ENCODE data around the gene ABR.
"Not testable (repeated sequence)": the region's sequence is repeated elsewhere in the genome, so short reads cannot be mapped to it uniquely, and the experiment has no call there.

The ABR gene

DNA sequence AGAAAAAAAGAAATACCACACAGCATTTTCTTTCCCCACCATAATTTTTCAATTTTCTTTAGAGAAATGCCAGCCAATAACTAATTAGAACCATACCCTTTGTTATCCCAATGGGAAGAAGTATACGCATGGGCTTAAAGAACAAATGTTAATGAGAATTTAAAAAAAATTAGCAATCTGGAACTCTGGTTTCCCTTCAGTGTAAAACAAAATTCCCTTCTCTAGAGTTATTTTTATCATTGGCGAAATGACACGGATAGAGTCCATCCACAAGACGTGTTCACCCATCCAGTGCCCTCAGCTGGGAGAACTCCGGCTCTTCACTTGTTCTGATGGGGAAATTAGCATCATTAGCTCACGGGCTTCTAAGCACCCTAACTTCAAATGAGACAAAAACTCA lies 203.5 kb downstream of the ABR start:
- H3K4me3 Mint-ChIP-seq = no peak overlapping the region
- peaks cover 47% of the 10 kb centered on the region for H3K27me3 Mint-ChIP-seq
- H3K36me3 Mint-ChIP-seq (ENCODE audit: insufficient read depth) = peaks cover 4% of the 10 kb centered on the region
- no peak overlapping the region for H3K27ac Mint-ChIP-seq (ENCODE audit: low read depth)
- no peaks in the 10 kb centered on the region for H3K9me3 Mint-ChIP-seq
- no peak for DNase-seq (ENCODE audit: low spot score in 2 of 2)
- H3K4me1 Mint-ChIP-seq = peaks cover 16% of the 10 kb centered on the region
- no peak for ATAC-seq (replicated peaks; ENCODE audit: extremely low read depth, poor library complexity, severe bottlenecking)

DNA sequence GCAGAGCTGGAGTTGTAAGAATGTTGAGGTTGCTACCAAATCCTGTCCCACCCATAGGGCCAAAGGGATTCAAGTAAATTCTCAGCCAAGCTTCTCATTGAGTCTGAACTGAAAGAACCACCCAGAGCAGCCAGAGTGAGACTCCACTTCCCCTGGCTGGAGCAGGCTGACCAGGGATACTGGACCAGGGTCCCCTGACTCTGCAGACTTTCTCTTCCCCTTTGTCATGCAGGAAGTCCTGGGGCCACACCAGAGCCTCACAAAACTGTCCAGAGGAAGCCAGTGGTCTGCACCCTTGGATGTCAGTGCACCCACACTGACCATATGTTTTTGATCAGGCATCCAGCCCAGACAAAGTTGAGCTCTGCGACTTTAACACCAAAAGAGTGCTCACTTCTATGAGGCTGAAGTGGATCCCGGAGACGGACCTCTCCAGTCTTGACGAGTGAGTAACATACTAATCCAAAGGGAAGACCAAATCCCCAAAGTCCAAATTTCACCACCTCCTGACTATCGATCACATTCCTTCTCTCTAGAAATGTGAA lies 204.3 kb downstream of the ABR start:
- Mint-ChIP-seq H3K27me3 (peaks cover 47% of the 10 kb centered on the region), H3K4me3 (no peak overlapping the region), H3K27ac (ENCODE audit: low read depth) (no peak overlapping the region)

DNA sequence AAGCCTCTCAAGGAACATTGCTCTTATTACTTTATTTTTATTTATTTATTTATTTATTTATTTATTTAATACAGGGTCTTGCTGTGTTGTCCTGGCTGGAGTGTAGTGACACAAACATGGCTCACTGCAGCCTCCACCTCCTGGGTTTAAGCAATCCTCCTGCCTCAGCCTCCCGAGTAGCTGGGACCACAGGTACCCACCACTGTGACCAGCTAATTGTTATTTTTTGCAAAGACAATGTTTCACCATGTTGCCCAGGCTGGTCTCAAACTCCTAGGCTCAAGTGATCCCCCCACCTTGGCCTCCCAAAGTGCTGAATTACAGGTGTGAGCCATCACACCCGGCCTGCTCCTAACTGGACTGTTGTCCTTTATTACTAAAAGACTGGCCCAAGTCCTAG lies 205.0 kb downstream of the ABR start:
- H3K4me3 Mint-ChIP-seq; H3K27ac Mint-ChIP-seq (ENCODE audit: low read depth); H3K36me3 Mint-ChIP-seq (ENCODE audit: insufficient read depth); ATAC-seq (replicated peaks; ENCODE audit: extremely low read depth, poor library complexity, severe bottlenecking); H3K4me1 Mint-ChIP-seq; H3K9me3 Mint-ChIP-seq; DNase-seq (ENCODE audit: low spot score in 2 of 2): not testable (repeated sequence)
- peaks cover 51% of the 10 kb centered on the region for H3K27me3 Mint-ChIP-seq

More for the DNA sequence above, 204.3 kb downstream of the ABR start:
- Mint-ChIP-seq H3K9me3 (no peaks in the 10 kb centered on the region), H3K36me3 (ENCODE audit: insufficient read depth) (peaks cover 4% of the 10 kb centered on the region), H3K4me1 (peaks cover 10% of the 10 kb centered on the region)
- ATAC-seq (replicated peaks; ENCODE audit: extremely low read depth, poor library complexity, severe bottlenecking) (no peak), DNase-seq (ENCODE audit: low spot score in 2 of 2) (no peak)

DNA sequence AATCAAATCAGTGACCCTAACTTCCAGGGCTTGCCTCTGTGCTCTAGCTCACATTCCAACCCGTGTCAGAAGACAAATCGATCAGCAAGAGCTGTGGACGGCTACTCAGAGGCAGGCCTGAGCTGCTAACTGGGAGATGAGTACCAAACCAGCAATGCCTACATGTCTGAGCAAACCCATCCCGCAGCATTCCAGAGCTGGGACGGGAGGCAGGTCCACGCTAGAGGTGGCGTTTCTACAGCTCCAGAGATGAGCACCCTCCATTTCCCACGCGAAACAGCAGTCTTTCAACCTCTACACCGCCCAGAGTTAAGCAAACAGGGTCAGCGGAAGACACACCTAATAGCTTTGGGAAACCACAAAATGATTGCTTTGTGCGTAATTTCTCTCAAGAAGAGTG lies 206.7 kb downstream of the ABR start:
- peaks cover 2% of the 10 kb centered on the region for H3K4me1 Mint-ChIP-seq
- peaks cover 3% of the 10 kb centered on the region for H3K36me3 Mint-ChIP-seq (ENCODE audit: insufficient read depth)
- H3K9me3 Mint-ChIP-seq = no peaks in the 10 kb centered on the region
- H3K27me3 Mint-ChIP-seq = peaks cover 63% of the 10 kb centered on the region
- no peak overlapping the region for H3K27ac Mint-ChIP-seq (ENCODE audit: low read depth)
- no peak for ATAC-seq (replicated peaks; ENCODE audit: extremely low read depth, poor library complexity, severe bottlenecking)
- DNase-seq (ENCODE audit: low spot score in 2 of 2) = no peak
- no peak overlapping the region for H3K4me3 Mint-ChIP-seq

DNA sequence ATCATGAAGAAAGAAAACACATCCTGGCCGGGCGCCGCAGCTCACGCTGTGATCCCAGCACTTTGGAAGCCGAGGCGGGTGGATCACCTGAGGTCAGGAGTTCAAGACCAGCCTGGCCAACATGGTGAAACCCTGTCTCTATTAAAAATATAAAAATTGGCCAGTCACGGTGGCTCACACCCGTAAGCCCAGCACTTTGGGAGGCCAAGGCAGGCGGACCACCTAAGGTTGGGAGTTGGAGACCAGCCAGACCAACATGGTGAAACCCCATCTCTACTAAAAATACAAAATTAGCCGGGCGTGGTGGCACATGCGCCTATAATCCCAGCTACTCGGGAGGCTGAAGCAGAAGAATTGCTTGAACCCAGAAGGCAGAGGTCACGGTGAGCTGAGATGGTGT lies 207.9 kb downstream of the ABR start:
- not testable (repeated sequence) for H3K4me1 Mint-ChIP-seq; H3K36me3 Mint-ChIP-seq (ENCODE audit: insufficient read depth); ATAC-seq (replicated peaks; ENCODE audit: extremely low read depth, poor library complexity, severe bottlenecking); H3K27ac Mint-ChIP-seq (ENCODE audit: low read depth); DNase-seq (ENCODE audit: low spot score in 2 of 2); H3K4me3 Mint-ChIP-seq; H3K9me3 Mint-ChIP-seq
- peaks cover 62% of the 10 kb centered on the region for H3K27me3 Mint-ChIP-seq

DNA sequence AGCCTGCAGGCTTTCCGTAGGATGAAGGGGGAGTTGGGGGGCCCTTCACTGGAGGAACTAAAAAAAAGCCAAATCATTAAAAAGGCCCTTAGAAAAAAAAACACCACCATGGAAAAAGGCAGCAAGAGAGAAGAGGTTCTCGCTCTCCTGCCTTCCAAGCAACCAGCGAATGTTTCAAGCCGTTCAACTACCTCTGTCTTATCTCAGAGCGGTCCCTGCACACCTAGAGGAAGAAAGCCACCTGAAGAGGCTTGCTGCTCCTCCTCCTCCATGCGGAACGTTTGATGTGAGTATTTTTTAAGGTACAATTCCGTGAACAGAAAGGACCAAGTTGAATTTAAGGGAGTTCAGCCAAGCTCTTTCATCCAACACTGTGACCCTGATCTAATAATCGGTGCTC lies 209.4 kb downstream of the ABR start:
- Mint-ChIP-seq H3K27me3 (peaks cover 54% of the 10 kb centered on the region), H3K4me3 (no peak overlapping the region), H3K27ac (ENCODE audit: low read depth) (no peak overlapping the region), H3K36me3 (ENCODE audit: insufficient read depth) (peaks cover 3% of the 10 kb centered on the region), H3K4me1 (no peaks in the 10 kb centered on the region), H3K9me3 (no peaks in the 10 kb centered on the region)
- DNase-seq (ENCODE audit: low spot score in 2 of 2) = no peak
- no peak for ATAC-seq (replicated peaks; ENCODE audit: extremely low read depth, poor library complexity, severe bottlenecking)

DNA sequence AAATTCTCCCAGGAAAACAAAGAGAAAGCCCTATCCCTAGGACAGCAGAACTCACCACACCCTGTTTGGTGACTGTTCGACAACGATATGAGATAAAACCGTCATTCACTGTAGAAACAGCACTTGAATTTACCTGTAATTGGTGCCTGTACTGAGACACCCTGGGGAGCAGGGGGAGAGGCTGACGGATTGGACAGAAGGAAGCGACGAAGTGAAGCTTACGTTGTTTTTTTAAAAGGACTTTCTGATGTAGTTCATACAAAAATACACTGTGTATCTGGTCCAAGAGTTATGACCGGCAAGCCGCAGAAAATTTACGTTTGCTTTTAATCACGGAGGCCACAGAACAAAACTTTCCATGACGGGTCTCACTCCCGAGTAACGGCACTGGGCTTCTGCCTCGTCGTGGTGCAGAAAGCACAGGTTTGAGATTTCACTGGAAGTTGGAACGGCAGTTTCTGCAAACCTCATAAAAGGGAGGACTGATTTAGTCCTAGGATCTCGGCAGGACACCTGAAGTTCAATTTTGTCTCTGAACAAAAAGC lies 209.9 kb downstream of the ABR start:
- ATAC-seq (replicated peaks; ENCODE audit: extremely low read depth, poor library complexity, severe bottlenecking) (no peak), DNase-seq (ENCODE audit: low spot score in 2 of 2) (no peak)
- H3K4me3 Mint-ChIP-seq = no peak overlapping the region
- H3K27ac Mint-ChIP-seq (ENCODE audit: low read depth) = no peak overlapping the region
- no peaks in the 10 kb centered on the region for H3K9me3 Mint-ChIP-seq
- H3K4me1 Mint-ChIP-seq = no peaks in the 10 kb centered on the region
- H3K27me3 Mint-ChIP-seq = peaks cover 54% of the 10 kb centered on the region
- H3K36me3 Mint-ChIP-seq (ENCODE audit: insufficient read depth) = peaks cover 3% of the 10 kb centered on the region

DNA sequence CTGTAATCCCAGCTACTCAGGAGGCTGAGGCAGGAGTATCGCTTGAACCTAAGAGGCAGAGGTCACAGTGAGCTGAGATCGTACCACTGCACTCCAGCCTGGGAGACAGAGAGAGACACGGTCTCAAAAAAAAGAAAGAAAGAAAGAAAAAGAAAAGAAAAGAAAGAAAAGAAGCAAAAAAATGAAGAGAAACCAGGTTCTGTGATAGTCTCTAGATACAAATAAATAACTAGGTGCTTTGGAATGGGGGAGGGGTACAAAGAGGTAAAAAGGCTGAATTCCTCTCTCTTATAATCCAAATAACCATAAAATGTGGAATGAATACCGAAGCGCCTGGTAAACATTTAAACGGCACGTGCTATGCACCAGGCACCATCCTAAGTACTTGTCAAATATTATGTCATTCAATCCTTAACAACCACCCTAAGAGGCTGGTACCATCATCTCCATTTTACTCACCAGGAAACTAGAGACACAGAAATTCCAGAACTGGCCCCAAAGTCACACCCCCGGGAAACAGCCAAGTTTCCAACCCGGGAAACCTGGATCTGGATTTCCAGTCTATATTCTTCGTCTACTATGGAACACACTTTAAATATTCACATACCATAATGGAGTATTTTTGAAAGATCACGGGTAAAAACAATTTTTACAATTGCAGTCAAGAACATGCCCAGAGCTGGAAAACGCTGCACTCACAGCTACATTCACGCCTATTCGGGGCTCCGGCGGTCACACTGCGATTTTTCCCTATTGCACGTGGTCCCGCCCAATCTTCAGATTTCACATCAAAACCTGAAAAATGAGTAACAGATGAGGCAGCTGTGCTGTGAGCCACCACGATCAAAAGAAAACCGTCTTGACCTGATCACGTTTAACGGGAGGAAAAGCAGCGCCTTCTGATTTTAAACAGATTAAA lies 210.7 kb downstream of the ABR start:
- H3K4me3 Mint-ChIP-seq = no peak overlapping the region
- no peak for DNase-seq (ENCODE audit: low spot score in 2 of 2)
- peaks cover 3% of the 10 kb centered on the region for H3K36me3 Mint-ChIP-seq (ENCODE audit: insufficient read depth)
- no peaks in the 10 kb centered on the region for H3K9me3 Mint-ChIP-seq
- H3K4me1 Mint-ChIP-seq = no peaks in the 10 kb centered on the region
- peaks cover 52% of the 10 kb centered on the region for H3K27me3 Mint-ChIP-seq
- ATAC-seq (replicated peaks; ENCODE audit: extremely low read depth, poor library complexity, severe bottlenecking) = no peak
- no peak overlapping the region for H3K27ac Mint-ChIP-seq (ENCODE audit: low read depth)

DNA sequence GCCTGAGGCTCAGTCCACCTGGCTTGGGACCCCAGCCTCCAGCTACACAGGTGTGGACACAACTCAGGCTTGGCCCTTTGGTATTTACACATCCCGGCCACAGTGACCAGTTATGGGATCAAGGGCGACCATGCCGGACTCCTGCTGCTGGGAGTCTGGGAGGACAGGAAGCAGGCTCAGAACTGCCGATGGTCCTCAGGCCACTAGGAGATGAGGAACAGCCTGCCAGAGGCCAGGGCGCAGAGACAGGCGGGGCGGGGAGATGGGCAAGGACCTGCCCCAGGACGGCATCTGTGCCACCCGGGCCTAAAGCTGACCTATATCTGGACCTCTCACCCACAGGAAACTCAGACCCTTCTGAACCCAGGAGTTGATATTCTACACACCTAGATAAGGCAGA lies 212.7 kb downstream of the ABR start:
- peaks cover 63% of the 10 kb centered on the region for H3K27me3 Mint-ChIP-seq
- no peaks in the 10 kb centered on the region for H3K9me3 Mint-ChIP-seq
- H3K27ac Mint-ChIP-seq (ENCODE audit: low read depth) = no peak overlapping the region
- DNase-seq (ENCODE audit: low spot score in 2 of 2) = no peak
- H3K4me3 Mint-ChIP-seq = no peak overlapping the region
- H3K4me1 Mint-ChIP-seq = no peaks in the 10 kb centered on the region
- H3K36me3 Mint-ChIP-seq (ENCODE audit: insufficient read depth) = peaks cover 3% of the 10 kb centered on the region
- no peak for ATAC-seq (replicated peaks; ENCODE audit: extremely low read depth, poor library complexity, severe bottlenecking)

DNA sequence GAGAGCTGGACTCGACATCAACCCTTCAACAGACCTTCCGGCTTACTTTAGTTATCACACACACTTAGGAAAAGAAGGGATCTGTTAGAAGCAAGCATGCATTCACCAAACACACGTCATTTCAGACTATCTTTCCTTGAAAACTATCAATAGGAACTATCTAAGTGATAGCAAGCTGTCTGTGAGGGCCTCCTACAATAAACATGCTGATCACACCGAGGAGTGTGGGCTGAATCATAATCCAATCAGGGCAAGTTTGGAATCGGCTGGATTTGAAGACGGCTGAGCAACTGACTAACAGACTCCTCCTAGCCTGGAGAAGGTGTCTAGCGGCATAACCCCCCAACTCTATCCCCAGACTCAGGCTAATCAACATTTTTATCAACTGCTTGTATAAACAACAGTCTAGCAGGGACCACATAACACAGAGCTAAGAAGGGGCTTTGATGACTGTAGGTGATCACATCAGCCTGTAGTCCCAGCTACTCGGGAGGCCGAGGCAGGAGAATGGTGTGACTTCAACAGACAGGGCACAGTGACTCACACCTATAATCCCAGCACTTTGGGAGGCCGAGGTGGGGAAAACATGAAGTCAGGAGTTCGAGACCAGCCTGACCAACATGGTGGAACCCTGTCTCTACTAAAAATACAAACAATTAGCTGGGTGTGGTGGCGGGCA lies 214.3 kb downstream of the ABR start:
- H3K9me3 Mint-ChIP-seq = no peaks in the 10 kb centered on the region
- peaks cover 70% of the 10 kb centered on the region for H3K27me3 Mint-ChIP-seq
- DNase-seq (ENCODE audit: low spot score in 2 of 2) (no peak), ATAC-seq (replicated peaks; ENCODE audit: extremely low read depth, poor library complexity, severe bottlenecking) (no peak)
- peaks cover 3% of the 10 kb centered on the region for H3K36me3 Mint-ChIP-seq (ENCODE audit: insufficient read depth)
- H3K4me1 Mint-ChIP-seq = no peaks in the 10 kb centered on the region
- H3K4me3 Mint-ChIP-seq = no peak overlapping the region
- no peak overlapping the region for H3K27ac Mint-ChIP-seq (ENCODE audit: low read depth)

DNA sequence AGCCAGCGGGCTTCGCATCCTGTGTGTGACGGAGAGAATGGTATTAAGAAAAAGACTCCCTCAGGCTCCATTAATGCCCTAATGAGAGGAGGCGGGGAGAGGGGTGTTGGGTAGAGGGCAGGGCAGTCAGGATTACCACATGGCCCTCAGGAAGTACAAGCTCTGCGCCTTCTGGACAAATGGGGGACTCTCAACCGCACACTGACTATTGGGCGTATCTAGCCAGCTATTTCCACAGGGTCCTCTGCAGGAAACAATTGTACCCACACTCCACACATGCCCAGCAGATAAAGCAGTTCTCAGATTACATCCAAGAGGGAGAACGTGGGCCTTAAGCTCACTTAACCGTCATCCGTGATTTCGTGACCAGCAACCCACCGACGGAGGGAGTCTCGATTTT lies 214.9 kb downstream of the ABR start:
- no peaks in the 10 kb centered on the region for H3K9me3 Mint-ChIP-seq
- no peak overlapping the region for H3K4me3 Mint-ChIP-seq
- peaks cover 3% of the 10 kb centered on the region for H3K36me3 Mint-ChIP-seq (ENCODE audit: insufficient read depth)
- no peak for DNase-seq (ENCODE audit: low spot score in 2 of 2)
- no peak overlapping the region for H3K27ac Mint-ChIP-seq (ENCODE audit: low read depth)
- peaks cover 67% of the 10 kb centered on the region for H3K27me3 Mint-ChIP-seq
- no peak for ATAC-seq (replicated peaks; ENCODE audit: extremely low read depth, poor library complexity, severe bottlenecking)
- no peaks in the 10 kb centered on the region for H3K4me1 Mint-ChIP-seq

DNA sequence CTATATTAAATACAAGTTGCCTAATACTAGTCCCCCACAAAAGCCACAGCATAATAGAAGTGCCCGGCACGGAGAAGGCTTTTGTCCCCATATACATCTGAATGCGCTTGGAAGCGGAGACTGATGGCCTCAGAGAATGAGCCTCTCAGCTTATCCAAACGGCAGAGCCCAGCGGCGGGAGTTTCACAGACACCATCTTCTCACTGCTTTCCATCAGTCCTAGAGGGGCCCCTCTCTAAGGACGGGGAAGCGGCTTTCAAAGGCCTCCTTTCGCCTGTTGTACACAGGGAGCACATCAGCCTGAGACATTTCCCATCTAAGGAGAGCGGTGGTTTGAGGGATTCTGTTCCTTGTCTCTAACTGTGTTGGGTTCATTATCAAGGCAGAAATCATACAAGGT lies 217.1 kb downstream of the ABR start:
- no peak overlapping the region for H3K4me3 Mint-ChIP-seq
- H3K4me1 Mint-ChIP-seq = no peaks in the 10 kb centered on the region
- no peak for DNase-seq (ENCODE audit: low spot score in 2 of 2)
- H3K36me3 Mint-ChIP-seq (ENCODE audit: insufficient read depth) = no peaks in the 10 kb centered on the region
- H3K27me3 Mint-ChIP-seq = peaks cover 53% of the 10 kb centered on the region
- H3K9me3 Mint-ChIP-seq = no peaks in the 10 kb centered on the region
- ATAC-seq (replicated peaks; ENCODE audit: extremely low read depth, poor library complexity, severe bottlenecking) = no peak
- H3K27ac Mint-ChIP-seq (ENCODE audit: low read depth) = no peak overlapping the region
